ENCODE data around the gene TP53I13.

The TP53I13 gene

DNA sequence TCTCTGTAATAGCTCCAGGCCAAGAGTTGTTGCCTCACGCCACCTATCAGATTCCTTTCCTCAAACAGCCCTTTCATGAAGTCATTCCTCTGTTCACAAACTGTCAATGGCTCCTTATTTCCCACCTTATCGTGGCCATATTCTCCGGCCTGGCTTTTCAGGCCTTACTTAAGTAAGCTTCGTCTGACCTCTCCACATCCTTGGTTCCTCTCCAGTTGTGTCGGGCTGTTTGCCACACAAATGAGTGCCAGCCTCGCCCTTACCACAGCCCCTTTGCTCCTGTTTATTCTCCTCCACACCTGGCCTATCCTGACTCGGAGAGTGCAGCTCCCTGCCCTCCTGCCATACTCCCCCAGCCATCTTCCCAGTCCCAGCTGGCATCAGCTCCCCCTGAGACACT lies 2.0 kb downstream of the TP53I13 start:
- no peak for TF ChIP-seq POLR2AphosphoS5 (IDR thresholded peaks at IDR 0.05; ENCODE audit: low read depth, low read length)
- no peak for DNase-seq (ENCODE audit: insufficient read length)
- FAIRE-seq = no peak

DNA sequence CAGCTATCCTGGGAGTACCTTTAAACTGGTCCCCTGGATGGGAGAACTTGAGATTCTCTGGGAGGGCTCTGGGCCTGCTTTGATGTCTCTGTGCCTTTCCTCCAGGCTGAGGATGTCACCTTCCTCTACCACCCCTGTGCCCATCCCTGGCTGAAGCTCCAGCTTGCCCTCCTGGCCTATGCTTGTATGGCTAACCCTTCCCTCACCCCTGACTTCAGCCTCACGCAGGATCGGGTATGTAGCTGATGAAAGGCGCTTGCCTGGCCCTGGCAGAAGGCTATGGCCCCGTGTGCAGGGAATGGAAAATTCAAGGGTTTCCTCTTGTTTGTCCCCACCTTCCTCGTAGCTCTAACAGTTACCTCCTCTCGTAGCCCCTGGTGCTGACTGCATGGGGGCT lies 3.0 kb downstream of the TP53I13 start:
- TF ChIP-seq TAF1 (IDR thresholded peaks at IDR 0.05; ENCODE audit: borderline replicate concordance, low read depth, low read length) = no peak
- no peak for TF ChIP-seq POLR2AphosphoS5 (IDR thresholded peaks at IDR 0.05; ENCODE audit: low read depth, low read length)
- TF ChIP-seq POLR2A (IDR thresholded peaks at IDR 0.05; ENCODE audit: low read depth, low read length) = no peak
- FAIRE-seq (no peak), DNase-seq (ENCODE audit: insufficient read length) (no peak)

DNA sequence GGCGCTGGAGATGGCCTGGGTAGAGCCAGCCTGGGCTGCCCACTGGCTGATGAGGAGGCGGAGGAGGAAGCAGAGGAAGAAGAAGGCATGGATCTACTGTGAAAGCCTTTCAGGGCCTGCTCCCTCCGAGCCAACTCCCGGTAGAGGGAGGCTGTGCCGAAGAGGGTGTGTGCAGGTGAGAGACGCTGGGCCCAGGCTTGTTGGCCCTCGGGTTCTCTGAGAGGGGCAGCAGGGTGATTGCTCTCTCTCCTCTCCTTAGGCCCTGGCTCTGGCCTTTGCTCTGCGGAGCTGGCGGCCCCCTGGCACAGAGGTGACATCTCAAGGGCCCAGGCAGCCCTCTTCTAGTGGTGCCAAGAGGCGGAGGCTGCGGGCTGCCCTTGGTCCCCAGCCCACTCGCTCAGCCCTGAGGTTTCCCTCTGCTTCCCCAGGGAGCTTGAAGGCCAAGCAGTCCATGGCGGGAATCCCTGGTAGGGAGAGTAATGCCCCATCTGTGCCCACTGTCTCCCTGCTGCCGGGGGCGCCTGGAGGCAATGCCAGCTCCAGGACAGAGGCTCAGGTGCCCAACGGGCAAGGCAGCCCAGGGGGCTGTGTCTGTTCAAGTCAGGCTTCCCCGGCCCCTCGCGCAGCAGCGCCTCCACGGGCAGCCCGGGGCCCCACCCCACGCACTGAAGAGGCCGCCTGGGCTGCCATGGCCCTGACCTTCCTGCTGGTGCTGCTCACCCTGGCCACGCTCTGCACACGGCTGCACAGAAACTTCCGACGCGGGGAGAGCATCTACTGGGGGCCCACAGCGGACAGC lies 3.6 kb downstream of the TP53I13 start:
- no peak for DNase-seq (ENCODE audit: insufficient read length)
- no peak for TF ChIP-seq TAF1 (IDR thresholded peaks at IDR 0.05; ENCODE audit: borderline replicate concordance, low read depth, low read length)
- TF ChIP-seq POLR2A (IDR thresholded peaks at IDR 0.05; ENCODE audit: low read depth, low read length) = no peak
- TF ChIP-seq POLR2AphosphoS5 (IDR thresholded peaks at IDR 0.05; ENCODE audit: low read depth, low read length) = no peak
- no peak for FAIRE-seq

DNA sequence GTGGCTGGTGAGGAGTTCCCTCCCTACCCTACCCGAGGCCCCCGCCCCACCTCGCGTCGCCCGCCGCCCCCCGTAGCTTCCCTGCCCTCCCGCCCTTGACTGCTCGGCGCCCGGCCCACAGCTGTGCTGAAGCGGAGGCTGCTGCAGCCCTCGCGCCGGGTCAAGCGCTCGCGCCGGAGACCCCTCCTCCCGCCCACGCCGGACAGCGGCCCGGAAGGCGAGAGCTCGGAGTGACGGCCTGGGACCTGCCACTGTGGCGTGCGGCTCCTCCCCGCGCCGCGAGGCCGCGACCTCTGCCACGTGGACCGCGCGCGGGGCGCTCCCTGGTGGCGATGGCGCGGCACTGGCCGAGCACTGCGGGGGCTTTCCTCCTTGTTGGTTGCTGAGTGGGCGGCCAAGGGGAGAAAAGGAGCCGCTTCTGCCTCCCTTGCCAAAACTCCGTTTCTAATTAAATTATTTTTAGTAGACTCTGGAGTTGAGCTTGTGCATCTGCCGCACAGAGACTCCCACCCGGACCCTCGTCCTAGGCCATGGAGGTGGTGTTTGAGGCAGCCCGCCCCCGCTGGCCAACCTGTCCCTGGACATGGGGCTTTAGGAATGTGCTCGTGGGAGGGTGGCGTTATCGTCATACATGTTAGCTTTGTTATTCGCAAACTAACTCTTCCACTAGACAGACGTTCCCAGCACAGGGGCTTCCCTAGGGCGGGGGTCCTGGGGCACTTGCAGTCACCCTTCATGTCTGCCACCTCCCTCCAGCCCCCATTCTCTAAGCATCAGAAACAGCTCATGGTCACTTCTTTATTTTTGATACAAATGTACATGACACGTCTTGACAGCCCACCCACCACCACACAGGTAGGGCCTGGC lies 4.4 kb downstream of the TP53I13 start:
- TF ChIP-seq POLR2AphosphoS5 (IDR thresholded peaks at IDR 0.05; ENCODE audit: low read depth, low read length) = no peak
- TF ChIP-seq TAF1 (IDR thresholded peaks at IDR 0.05; ENCODE audit: borderline replicate concordance, low read depth, low read length) = no peak
- TF ChIP-seq POLR2A (IDR thresholded peaks at IDR 0.05; ENCODE audit: low read depth, low read length) = no peak
- DNase-seq (ENCODE audit: insufficient read length) (no peak), FAIRE-seq (no peak)

DNA sequence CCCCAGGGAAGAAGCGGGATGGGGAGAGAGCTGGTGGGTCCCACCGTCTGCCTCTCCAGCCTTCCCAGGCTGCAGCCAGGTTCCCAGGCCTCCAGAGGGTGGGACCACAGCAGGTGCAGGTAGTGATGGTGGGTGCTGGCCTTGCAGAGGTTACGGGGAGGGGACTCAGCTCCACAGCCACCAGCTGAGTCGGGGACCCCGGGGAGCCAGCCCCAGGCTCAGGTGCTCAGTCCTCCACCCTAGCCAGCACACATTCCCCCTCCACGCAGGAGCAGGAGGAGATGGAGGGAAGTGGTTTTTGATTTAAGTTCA lies 5.0 kb downstream of the TP53I13 start:
- FAIRE-seq (no peak), DNase-seq (ENCODE audit: insufficient read length) (no peak)
- TF ChIP-seq TAF1 (IDR thresholded peaks at IDR 0.05; ENCODE audit: borderline replicate concordance, low read depth, low read length) (no peak), POLR2AphosphoS5 (IDR thresholded peaks at IDR 0.05; ENCODE audit: low read depth, low read length) (no peak), POLR2A (IDR thresholded peaks at IDR 0.05; ENCODE audit: low read depth, low read length) (no peak)

DNA sequence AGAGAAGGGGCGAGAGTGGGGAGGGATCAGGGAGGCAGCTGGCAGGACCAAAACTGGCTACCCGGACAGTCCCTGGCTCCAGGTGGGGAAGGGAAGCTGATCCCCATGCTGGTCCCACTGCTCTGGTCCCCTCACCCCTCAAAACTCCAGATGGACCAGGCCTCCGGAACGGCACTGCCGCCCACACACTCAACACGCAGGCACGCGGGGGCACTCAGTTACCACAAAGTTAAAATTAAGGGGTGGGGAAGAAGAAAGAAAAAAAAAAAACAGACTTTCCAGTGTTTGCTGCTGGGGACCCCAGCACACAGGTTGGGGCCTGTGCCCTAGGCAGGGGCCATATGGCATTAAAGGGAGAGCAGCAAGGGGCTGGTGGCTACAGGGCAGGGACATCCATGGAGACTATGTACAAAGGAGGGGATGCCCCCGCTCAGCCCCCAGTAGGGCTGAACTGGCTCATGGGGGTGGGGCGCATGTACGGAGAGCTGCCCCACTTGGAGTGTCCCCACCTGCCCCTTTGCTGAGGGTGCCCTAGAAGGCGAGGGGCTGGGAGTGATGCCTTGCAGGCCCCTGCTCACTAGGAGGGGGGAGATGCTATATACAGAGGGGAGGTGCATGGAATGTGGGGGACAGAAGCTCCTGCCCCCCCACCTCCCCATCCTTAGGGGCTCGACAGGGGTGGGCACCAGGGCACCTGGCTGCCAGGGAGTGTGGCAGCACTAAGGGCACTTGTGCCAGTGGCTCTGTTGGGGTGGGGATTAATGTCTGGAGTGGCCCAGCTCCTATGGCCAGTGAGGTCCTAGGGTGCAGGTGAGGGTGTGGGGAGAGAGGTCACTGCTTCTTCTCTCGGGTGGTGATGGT lies 5.6 kb downstream of the TP53I13 start:
- TF ChIP-seq POLR2AphosphoS5 (IDR thresholded peaks at IDR 0.05; ENCODE audit: low read depth, low read length) = no peak
- TF ChIP-seq TAF1 (IDR thresholded peaks at IDR 0.05; ENCODE audit: borderline replicate concordance, low read depth, low read length) = no peak
- TF ChIP-seq POLR2A (IDR thresholded peaks at IDR 0.05; ENCODE audit: low read depth, low read length) = no peak
- no peak for FAIRE-seq
- DNase-seq (ENCODE audit: insufficient read length) = no peak

DNA sequence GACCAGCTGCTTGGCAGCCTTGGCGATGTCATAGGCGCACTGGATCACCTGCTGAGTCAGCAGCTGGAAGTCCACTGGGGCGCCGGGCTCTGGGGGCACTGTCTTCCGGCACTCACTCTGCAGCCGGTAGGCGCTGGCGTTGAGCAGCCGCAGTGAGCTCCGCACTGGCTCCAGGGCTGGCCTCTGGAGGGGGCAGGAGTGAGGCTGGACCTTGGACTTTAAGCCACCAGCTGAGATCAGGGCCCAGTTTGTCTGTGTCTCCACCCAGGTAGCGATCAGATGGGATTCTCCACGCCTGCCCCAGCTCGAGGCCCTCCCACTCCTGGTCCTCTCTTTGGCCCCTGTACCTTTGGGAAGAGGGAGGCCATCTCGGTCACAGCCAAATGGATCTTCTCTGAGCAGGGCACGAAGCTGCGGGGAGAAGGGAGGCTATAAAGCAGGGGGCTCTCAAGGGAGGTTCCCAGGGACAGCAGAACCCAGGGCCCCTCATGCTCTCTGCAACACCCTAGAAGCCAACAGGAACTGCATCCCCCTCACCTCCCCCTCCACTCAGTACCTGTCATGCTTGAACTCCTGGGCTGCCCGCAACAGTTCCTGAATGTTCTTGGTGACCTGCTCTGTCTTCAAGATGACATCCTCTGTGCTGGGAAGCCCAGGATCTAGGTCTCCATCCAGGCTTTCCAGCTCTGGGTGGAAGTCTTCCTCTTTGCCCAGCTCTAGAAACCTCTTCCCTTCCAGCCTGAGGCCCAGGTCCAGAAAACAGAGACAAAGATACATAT lies 6.4 kb downstream of the TP53I13 start:
- no peak for FAIRE-seq
- no peak for DNase-seq (ENCODE audit: insufficient read length)
- no peak for TF ChIP-seq POLR2A (IDR thresholded peaks at IDR 0.05; ENCODE audit: low read depth, low read length)
- no peak for TF ChIP-seq TAF1 (IDR thresholded peaks at IDR 0.05; ENCODE audit: borderline replicate concordance, low read depth, low read length)

DNA sequence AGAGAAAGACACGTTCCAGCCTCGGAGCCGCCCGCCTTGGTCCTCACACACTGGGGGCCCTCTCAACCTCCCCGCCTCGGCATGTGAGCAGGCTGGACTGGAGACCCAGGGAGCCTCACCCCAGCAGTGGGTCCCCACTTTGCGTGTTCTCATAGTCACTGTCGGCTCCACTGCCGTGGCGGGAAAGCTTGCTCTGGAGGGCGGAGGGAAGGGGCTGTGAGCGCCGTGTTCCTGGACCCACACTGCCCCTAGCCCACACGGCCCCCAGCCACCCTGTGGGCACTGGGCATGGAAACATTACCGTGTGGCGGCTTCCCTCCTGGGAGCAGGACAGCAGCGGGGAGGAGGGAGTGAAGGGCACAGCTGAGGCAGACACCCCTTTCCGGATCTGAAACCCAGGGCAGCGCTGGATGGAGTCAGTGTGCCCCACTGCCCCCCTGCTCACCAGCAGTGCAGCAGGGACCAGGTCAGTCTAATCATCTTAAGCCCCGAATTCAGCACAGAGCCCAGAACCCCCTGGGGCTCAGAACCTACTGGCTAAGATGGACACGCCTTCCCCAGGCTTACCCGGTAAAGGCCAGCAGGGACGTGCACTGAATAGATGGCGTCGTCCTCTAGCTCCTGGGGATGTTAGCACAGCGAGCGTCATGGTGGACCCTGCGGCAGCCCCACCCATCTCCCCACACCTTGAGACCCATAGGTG lies 7.2 kb downstream of the TP53I13 start:
- no peak for TF ChIP-seq POLR2A (IDR thresholded peaks at IDR 0.05; ENCODE audit: low read depth, low read length)
- TF ChIP-seq TAF1 (IDR thresholded peaks at IDR 0.05; ENCODE audit: borderline replicate concordance, low read depth, low read length) = no peak
- DNase-seq (ENCODE audit: insufficient read length) (no peak), FAIRE-seq (no peak)

DNA sequence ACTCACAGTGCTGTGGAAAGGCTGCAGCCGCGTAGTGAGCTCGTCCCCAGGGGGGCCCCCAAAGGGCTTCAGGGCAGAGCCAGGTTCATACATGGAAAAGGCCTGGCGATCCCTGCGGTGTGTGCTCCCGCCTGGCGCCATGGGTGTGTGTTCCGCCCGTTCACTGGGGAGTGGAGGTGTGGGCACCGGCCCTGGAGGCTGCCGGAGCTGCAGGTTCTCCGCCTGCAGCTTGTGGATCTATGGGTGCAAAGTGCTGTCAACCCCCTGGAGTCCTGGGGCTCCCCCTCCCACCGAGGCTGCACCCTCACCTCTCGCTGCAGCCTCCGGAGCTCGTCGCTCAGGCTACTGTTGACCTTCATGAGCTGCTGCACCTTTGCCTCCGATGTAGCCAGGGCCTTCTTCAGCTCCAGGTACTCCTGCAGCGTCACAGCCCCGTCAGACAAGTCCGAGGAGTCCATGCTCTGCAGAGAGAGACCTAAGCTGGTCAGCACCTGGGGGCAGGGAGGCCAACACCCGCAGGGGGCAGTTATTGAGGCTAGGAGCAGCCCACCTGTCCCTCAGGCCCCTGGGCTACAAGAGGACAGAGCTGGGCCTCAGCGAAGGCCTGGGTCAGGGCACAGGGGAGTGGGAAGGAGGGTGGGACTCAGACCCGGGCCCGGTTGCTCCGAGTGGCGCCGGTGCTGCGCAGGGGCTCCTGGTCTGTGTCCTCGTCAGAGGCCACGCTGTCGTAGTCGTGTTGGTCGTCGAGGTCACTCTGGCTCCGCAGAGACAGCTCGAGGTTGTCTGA lies 7.9 kb downstream of the TP53I13 start:
- no peak for TF ChIP-seq TAF1 (IDR thresholded peaks at IDR 0.05; ENCODE audit: borderline replicate concordance, low read depth, low read length)
- no peak for TF ChIP-seq POLR2A (IDR thresholded peaks at IDR 0.05; ENCODE audit: low read depth, low read length)
- no peak for TF ChIP-seq POLR2AphosphoS5 (IDR thresholded peaks at IDR 0.05; ENCODE audit: low read depth, low read length)
- DNase-seq (ENCODE audit: insufficient read length) = no peak
- FAIRE-seq = no peak

DNA sequence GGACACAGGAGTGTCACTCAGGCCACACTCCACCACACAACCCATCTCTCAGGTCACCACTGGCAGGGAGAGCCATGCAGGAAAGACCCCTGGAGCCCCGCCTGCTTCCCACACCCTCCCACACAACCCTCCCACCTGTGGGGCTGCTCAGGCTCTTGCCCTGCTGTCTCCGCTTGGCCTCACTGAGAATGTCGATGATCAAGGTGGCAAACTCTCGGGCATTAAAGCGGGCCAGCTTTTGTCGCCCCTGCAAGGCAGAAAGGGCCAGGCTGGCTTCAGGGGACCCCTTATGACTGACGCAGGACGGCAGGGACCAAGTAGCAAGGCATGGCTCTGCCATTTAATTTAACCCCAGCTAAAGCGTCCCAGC lies 8.5 kb downstream of the TP53I13 start:
- no peak for TF ChIP-seq POLR2AphosphoS5 (IDR thresholded peaks at IDR 0.05; ENCODE audit: low read depth, low read length)
- TF ChIP-seq POLR2A (IDR thresholded peaks at IDR 0.05; ENCODE audit: low read depth, low read length) = no peak
- TF ChIP-seq TAF1 (IDR thresholded peaks at IDR 0.05; ENCODE audit: borderline replicate concordance, low read depth, low read length) = no peak
- no peak for FAIRE-seq
- DNase-seq (ENCODE audit: insufficient read length) = no peak
